Measurements from ENCODE around the gene DOCK7. TPM values are rescaled to one million over a fixed set of nuclear protein-coding genes. Genes with fewer than 3 reads are reported as not detected.

Gene DOCK7
- total RNA-seq, 1 donor from 2014 or later: 28.0 TPM

DNA sequence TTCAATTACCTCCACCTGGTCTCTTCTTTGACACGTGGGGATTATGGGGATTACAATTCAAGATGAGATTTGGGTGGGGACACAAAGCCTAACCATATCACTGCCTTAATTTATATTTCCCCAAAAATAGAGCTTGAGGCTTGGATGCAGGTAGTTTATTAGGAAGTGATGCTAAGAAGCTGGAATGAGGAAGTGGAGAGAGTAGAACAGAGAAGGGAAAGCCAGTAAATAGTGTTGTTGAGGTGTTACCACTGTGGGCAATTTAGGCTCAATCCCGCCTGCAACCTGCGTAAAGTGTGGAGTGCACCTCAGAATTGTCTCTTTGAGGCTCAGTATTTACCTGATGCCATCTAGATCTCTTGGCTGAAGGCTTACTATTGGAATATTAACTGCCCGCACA is 4.9 kb upstream of the DOCK7 start:
- H3K27me3 Mint-ChIP-seq (ENCODE audit: unreplicated experiment): peaks cover 5% of the 10 kb centered on the region
- no peak overlapping the region for H3K4me3 Mint-ChIP-seq (ENCODE audit: unreplicated experiment)
- H3K27ac Mint-ChIP-seq (ENCODE audit: unreplicated experiment): no peak overlapping the region
- H3K9me3 Mint-ChIP-seq (ENCODE audit: unreplicated experiment): no peaks in the 10 kb centered on the region
- no peak for DNase-seq (ENCODE audit: low spot score)
- H3K36me3 Mint-ChIP-seq (ENCODE audit: low read depth, unreplicated experiment): no peaks in the 10 kb centered on the region
- TF ChIP-seq, protein P1, sequence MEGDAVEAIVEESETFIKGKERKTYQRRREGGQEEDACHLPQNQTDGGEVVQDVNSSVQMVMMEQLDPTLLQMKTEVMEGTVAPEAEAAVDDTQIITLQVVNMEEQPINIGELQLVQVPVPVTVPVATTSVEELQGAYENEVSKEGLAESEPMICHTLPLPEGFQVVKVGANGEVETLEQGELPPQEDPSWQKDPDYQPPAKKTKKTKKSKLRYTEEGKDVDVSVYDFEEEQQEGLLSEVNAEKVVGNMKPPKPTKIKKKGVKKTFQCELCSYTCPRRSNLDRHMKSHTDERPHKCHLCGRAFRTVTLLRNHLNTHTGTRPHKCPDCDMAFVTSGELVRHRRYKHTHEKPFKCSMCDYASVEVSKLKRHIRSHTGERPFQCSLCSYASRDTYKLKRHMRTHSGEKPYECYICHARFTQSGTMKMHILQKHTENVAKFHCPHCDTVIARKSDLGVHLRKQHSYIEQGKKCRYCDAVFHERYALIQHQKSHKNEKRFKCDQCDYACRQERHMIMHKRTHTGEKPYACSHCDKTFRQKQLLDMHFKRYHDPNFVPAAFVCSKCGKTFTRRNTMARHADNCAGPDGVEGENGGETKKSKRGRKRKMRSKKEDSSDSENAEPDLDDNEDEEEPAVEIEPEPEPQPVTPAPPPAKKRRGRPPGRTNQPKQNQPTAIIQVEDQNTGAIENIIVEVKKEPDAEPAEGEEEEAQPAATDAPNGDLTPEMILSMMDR (IDR thresholded peaks at IDR 0.05; ENCODE audit: unreplicated experiment): no peak
- H3K4me1 Mint-ChIP-seq (ENCODE audit: unreplicated experiment): peaks cover 10% of the 10 kb centered on the region

DNA sequence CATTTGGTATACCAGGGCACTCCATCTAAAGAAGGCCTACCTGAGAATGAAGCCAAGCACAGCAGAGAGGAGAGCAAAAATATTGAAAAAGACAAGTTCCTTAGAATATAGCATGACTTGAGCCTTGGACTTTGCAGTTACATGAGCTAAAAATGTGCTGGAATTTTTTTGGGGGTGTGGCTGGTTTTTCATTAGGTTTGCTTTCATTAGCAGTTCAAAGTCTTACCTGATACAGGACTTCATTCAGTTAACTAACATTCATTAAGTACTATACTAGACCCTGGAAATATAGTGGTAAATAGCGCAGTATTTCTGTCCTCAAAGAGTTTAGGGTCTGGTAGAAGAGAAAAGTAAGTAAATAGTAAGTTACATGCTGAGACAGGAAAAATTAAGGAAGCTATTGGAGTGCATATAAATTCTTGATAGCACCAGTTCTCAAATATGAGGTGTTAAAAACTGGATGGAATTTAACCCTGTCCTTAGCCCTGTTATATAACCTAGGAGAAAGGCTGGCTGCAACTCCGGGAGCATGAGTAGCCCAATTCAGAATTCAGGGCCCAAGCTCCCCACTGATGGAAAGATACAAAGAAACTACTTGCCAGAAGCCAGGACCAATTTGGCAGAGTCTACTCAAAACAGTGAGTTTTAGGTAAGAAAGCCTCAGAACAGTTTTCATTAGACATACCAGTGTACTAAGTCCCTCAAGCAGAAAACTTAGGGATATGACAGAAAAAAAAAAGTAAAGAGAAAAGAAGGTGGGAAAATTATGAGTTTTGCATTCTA is 3.1 kb upstream of the DOCK7 start:
- Mint-ChIP-seq H3K9me3 (ENCODE audit: unreplicated experiment) (no peaks in the 10 kb centered on the region), H3K27ac (ENCODE audit: unreplicated experiment) (no peak overlapping the region), H3K4me3 (ENCODE audit: unreplicated experiment) (no peak overlapping the region)

DNA sequence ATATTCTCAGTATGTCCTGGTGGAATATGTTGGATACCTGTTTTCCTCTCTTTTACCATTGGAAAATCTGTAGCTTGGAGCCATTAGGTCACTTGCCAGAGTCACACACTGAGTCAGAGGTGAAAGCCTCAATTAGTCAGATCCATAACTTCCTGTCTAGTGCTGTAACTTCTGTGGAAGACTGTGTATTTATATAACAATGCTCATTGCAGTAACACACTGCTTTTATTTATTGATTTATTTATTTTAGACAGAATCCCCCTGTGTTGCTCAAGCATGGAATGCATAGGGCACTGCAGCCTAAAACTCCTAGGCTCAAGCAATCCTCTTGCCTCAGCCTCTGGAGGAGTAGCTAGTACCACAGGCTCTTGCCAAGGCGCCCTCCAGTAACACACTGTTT is 1.3 kb upstream of the DOCK7 start:
- DNase-seq (ENCODE audit: low spot score): no peak
- peaks cover 18% of the 10 kb centered on the region for H3K4me1 Mint-ChIP-seq (ENCODE audit: unreplicated experiment)
- H3K27ac Mint-ChIP-seq (ENCODE audit: unreplicated experiment): no peak overlapping the region
- no peaks in the 10 kb centered on the region for H3K9me3 Mint-ChIP-seq (ENCODE audit: unreplicated experiment)
- TF ChIP-seq, protein P1 (IDR thresholded peaks at IDR 0.05; ENCODE audit: unreplicated experiment): no peak
- H3K36me3 Mint-ChIP-seq (ENCODE audit: low read depth, unreplicated experiment): no peaks in the 10 kb centered on the region
- peaks cover 7% of the 10 kb centered on the region for H3K27me3 Mint-ChIP-seq (ENCODE audit: unreplicated experiment)
- H3K4me3 Mint-ChIP-seq (ENCODE audit: unreplicated experiment): no peak overlapping the region

More for the DNA sequence above, 3.1 kb upstream of the DOCK7 start:
- no peak for DNase-seq (ENCODE audit: low spot score)
- H3K27me3 Mint-ChIP-seq (ENCODE audit: unreplicated experiment): peaks cover 7% of the 10 kb centered on the region
- TF ChIP-seq, protein P1 (IDR thresholded peaks at IDR 0.05; ENCODE audit: unreplicated experiment): no peak
- no peaks in the 10 kb centered on the region for H3K36me3 Mint-ChIP-seq (ENCODE audit: low read depth, unreplicated experiment)
- peaks cover 16% of the 10 kb centered on the region for H3K4me1 Mint-ChIP-seq (ENCODE audit: unreplicated experiment)

DNA sequence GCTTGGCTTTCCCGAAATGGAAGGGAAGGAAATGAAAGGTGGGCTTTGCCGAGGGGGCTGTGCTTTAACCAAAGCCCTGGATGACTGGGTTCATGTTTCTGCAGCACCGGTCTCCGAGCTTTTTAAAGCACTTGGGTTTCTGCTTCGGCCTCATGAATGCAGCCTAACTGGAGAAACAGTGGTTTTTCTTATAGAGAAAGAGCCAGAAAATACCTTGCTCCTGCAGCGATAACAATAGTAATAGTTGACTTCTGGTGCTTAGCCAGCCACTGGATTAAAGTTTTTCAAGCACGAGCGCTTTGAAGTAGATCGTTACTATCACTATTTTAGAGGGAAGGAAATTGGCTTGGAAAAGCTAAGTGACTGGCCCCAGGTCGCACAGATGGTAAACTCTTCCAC is 500 bp upstream of the DOCK7 start:
- Mint-ChIP-seq H3K9me3 (ENCODE audit: unreplicated experiment) (no peaks in the 10 kb centered on the region), H3K27me3 (ENCODE audit: unreplicated experiment) (peaks cover 7% of the 10 kb centered on the region), H3K36me3 (ENCODE audit: low read depth, unreplicated experiment) (no peaks in the 10 kb centered on the region), H3K4me1 (ENCODE audit: unreplicated experiment) (peaks cover 18% of the 10 kb centered on the region), H3K27ac (ENCODE audit: unreplicated experiment) (peak overlapping the region; percentile 74), H3K4me3 (ENCODE audit: unreplicated experiment) (peak overlapping the region; percentile 92)
- DNase-seq (ENCODE audit: low spot score): no peak
- TF ChIP-seq, protein P1 (IDR thresholded peaks at IDR 0.05; ENCODE audit: unreplicated experiment): no peak

DNA sequence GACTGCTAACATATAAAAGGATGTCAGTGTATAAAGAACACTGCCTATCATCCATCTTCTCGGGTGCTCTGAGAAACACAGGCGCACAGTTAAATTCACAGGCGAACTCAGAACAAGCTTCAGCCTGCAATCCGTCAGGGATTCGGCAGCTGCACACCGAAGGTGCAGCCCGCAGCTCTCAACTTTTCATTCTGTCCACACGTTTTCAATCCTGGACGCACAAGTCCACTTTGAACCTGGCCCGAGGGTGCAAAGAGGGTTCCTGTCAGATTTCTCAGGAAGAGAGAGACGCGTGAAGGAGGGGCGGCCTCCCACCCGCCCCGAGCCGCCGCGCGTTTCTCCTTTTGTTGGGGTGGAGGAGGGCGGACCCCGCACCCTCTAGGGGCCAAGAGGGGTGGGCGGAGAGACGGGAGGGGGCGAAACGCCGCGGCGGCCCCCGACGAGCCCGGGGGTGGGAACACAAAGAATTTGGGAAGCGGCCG is 724 bp downstream of the DOCK7 start:
- no peak for DNase-seq (ENCODE audit: low spot score)
- Mint-ChIP-seq H3K27ac (ENCODE audit: unreplicated experiment) (peak overlapping the region; percentile 85), H3K4me1 (ENCODE audit: unreplicated experiment) (peaks cover 18% of the 10 kb centered on the region), H3K4me3 (ENCODE audit: unreplicated experiment) (peak overlapping the region; percentile 94), H3K27me3 (ENCODE audit: unreplicated experiment) (peaks cover 5% of the 10 kb centered on the region), H3K9me3 (ENCODE audit: unreplicated experiment) (no peaks in the 10 kb centered on the region), H3K36me3 (ENCODE audit: low read depth, unreplicated experiment) (no peaks in the 10 kb centered on the region)
- TF ChIP-seq, protein P1 (IDR thresholded peaks at IDR 0.05; ENCODE audit: unreplicated experiment): no peak

Measured in endothelial cell (in vitro differentiated cells).